H9 (cell line): ENCODE results near the gene CKS1B. TPM values are rescaled to one million over a fixed set of nuclear protein-coding genes. Genes with fewer than 3 reads are reported as not detected.

ENCODE experiments used
- DNase-seq: peaks from one replicate; pipeline ENCODE4 v3.0.0-alpha.2; 2017
- H2AFZ ChIP-seq: one replicate; pipeline ENCODE4 v1.6.1; 2013; ENCODE audit warnings: mild to moderate bottlenecking, low read length, control low read depth, moderate library complexity
- H2AK5ac ChIP-seq: 2 replicates; pipeline ENCODE4 v1.6.1; 2013; ENCODE audit warnings: low read length, control low read depth, mixed read lengths; ENCODE audit not compliant: insufficient read length
- H2BK120ac ChIP-seq: one replicate; pipeline ENCODE4 v1.6.1; 2013; ENCODE audit warnings: low read depth, mild to moderate bottlenecking, low read length, control low read depth, inconsistent platforms; ENCODE audit not compliant: poor library complexity, severe bottlenecking
- H2BK12ac ChIP-seq: 2 replicates; pipeline ENCODE4 v1.6.1; 2013; ENCODE audit warnings: low read length, control low read depth, mixed read lengths, low read depth; ENCODE audit not compliant: insufficient read length
- H2BK15ac ChIP-seq: 2 replicates; pipeline ENCODE4 v1.6.1; 2013; ENCODE audit warnings: low read depth, low read length, control low read depth
- H2BK20ac ChIP-seq: one replicate; pipeline ENCODE4 v1.6.1; 2013; ENCODE audit warnings: low read depth, mild to moderate bottlenecking, low read length, control low read depth, inconsistent platforms; ENCODE audit not compliant: poor library complexity, severe bottlenecking
- H2BK5ac ChIP-seq: 2 replicates; pipeline ENCODE4 v1.6.1; 2013; ENCODE audit warnings: low read length, control low read depth, mixed read lengths; ENCODE audit not compliant: insufficient read length
- H3K14ac ChIP-seq: 2 replicates; pipeline ENCODE4 v1.6.1; 2013; ENCODE audit warnings: low read length, control low read depth; ENCODE audit not compliant: insufficient read depth
- H3K18ac ChIP-seq: 2 replicates; pipeline ENCODE4 v1.6.1; 2013; ENCODE audit warnings: low read depth, mild to moderate bottlenecking, mixed read lengths, low read length, control low read depth; ENCODE audit not compliant: insufficient read length
- H3K23ac ChIP-seq: 2 replicates; pipeline ENCODE4 v1.6.1; 2013; ENCODE audit warnings: low read length, control low read depth, mixed read lengths, low read depth; ENCODE audit not compliant: insufficient read length
- H3K23me2 ChIP-seq: 2 replicates; pipeline ENCODE4 v1.6.1; 2013; ENCODE audit warnings: low read depth, mild to moderate bottlenecking, mixed read lengths, low read length, control low read depth; ENCODE audit not compliant: insufficient read length, poor library complexity, severe bottlenecking
- H3K27ac ChIP-seq: 2 replicates; pipeline ENCODE4 v1.5.1; 2013; ENCODE audit warnings: low read length, control low read depth, mixed read lengths, low read depth; ENCODE audit not compliant: insufficient read length
- H3K27me3 ChIP-seq: 2 replicates; pipeline ENCODE4 v1.6.1; 2013; ENCODE audit warnings: low read length, control low read depth, inconsistent platforms; ENCODE audit not compliant: insufficient read depth
- H3K4ac ChIP-seq: 2 replicates; pipeline ENCODE4 v1.6.1; 2013; ENCODE audit warnings: low read depth, mild to moderate bottlenecking, control low read depth, inconsistent platforms, low read length, moderate library complexity
- H3K4me1 ChIP-seq: 2 replicates; pipeline ENCODE4 v1.6.1; 2013; ENCODE audit warnings: low read length, control low read depth, inconsistent platforms; ENCODE audit not compliant: insufficient read depth
- H3K4me2 ChIP-seq: 2 replicates; pipeline ENCODE4 v1.6.1; 2013; ENCODE audit warnings: low read length, control low read depth, mixed read lengths; ENCODE audit not compliant: insufficient read length, insufficient read depth
- H3K56ac ChIP-seq: 2 replicates; pipeline ENCODE4 v1.6.1; 2013; ENCODE audit warnings: low read depth, mild to moderate bottlenecking, mixed read lengths, low read length, control low read depth; ENCODE audit not compliant: insufficient read length
- H3K79me1 ChIP-seq: 2 replicates; pipeline ENCODE4 v1.6.1; 2013; ENCODE audit warnings: low read depth, mild to moderate bottlenecking, moderate library complexity, low read length, control low read depth, inconsistent platforms; ENCODE audit not compliant: insufficient read depth, poor library complexity, severe bottlenecking
- H3K79me2 ChIP-seq: 2 replicates; pipeline ENCODE4 v1.6.1; 2013; ENCODE audit warnings: low read length, control low read depth, inconsistent platforms; ENCODE audit not compliant: insufficient read depth
- H3K9ac ChIP-seq: 2 replicates; pipeline ENCODE4 v1.6.1; 2013; ENCODE audit warnings: low read length, control low read depth, mixed read lengths; ENCODE audit not compliant: insufficient read length; ENCODE audit errors: extremely low read depth
- H3K9me3 ChIP-seq: one replicate; pipeline ENCODE4 v1.6.1; 2013; ENCODE audit warnings: low read depth, low read length, inconsistent platforms; ENCODE audit not compliant: control insufficient read depth
- H3T11ph ChIP-seq: one replicate; pipeline ENCODE4 v1.6.1; 2013; ENCODE audit warnings: mild to moderate bottlenecking, low read length, control low read depth, inconsistent platforms
- H4K20me1 ChIP-seq: one replicate; pipeline ENCODE4 v1.6.1; 2013; ENCODE audit not compliant: control insufficient read depth, insufficient read length, insufficient read depth
- H4K5ac ChIP-seq: 2 replicates; pipeline ENCODE4 v1.6.1; 2013; ENCODE audit warnings: low read depth, mild to moderate bottlenecking, mixed read lengths, low read length, control low read depth; ENCODE audit not compliant: insufficient read length
- H4K8ac ChIP-seq: replicated peaks from 2 replicates; pipeline ENCODE4 v1.6.1; 2013; ENCODE audit warnings: low read length, control low read depth, mixed read lengths, low read depth; ENCODE audit not compliant: insufficient read length
- H4K91ac ChIP-seq: 2 replicates; pipeline ENCODE4 v1.6.1; 2013; ENCODE audit warnings: low read depth, mild to moderate bottlenecking, moderate library complexity, mixed read lengths, low read length, control low read depth; ENCODE audit not compliant: insufficient read length
- H3K27ac Mint-ChIP-seq, 3 experiments: 2 replicates in 2 of 3; 3 replicates in 1 of 3; pipeline ENCODE4 v1.8.0; 2020 to 2021; ENCODE audit warnings: mixed read lengths in 3 of 3, mild to moderate bottlenecking in 1 of 3, moderate library complexity in 1 of 3
- H3K27me3 Mint-ChIP-seq: 2 replicates; pipeline ENCODE4 v1.8.0; 2021; ENCODE audit warnings: low read depth, mild to moderate bottlenecking, moderate library complexity, mixed read lengths
- H3K36me3 Mint-ChIP-seq, 3 experiments: 2 replicates in 2 of 3; 3 replicates in 1 of 3; pipeline ENCODE4 v1.8.0; 2020 to 2021; ENCODE audit warnings: low read depth in 3 of 3, mixed read lengths in 3 of 3; ENCODE audit not compliant: insufficient read depth in 1 of 3
- H3K4me1 Mint-ChIP-seq, 2 experiments: 2 replicates each; pipeline ENCODE4 v1.8.0; 2020; ENCODE audit warnings: mixed read lengths in 2 of 2
- H3K4me3 Mint-ChIP-seq, 2 experiments: 2 replicates in 1 of 2; 3 replicates in 1 of 2; pipeline ENCODE4 v1.8.0; 2020 to 2021; ENCODE audit warnings: mild to moderate bottlenecking in 2 of 2, mixed read lengths in 2 of 2, moderate library complexity in 1 of 2
- H3K9me3 Mint-ChIP-seq, 2 experiments: 2 replicates in 1 of 2; 3 replicates in 1 of 2; pipeline ENCODE4 v1.8.0; 2020; ENCODE audit warnings: mild to moderate bottlenecking in 2 of 2, mixed read lengths in 2 of 2, moderate library complexity in 1 of 2
- CTCF ChIP-seq: fragments of 200-600 bp; sonication (generic); conservative IDR thresholded peaks from 3 replicates; pipeline ENCODE4 v1.8.0; 2021; ENCODE audit warnings: antibody characterized with exemption, mild to moderate bottlenecking
- WGBS: extraction: QIAGEN DNeasy Blood & Tissue Kit; methylation state at CpG from one replicate; pipeline ENCODE4 v1.1.7; 2013; ENCODE audit warnings: missing lambda C conversion rate, low lambda C conversion rate, mixed read lengths; ENCODE audit not compliant: insufficient read length; ENCODE audit errors: extremely low coverage; 5-methylcytosine and 5-hydroxymethylcytosine counted together
- total RNA-seq: library from RNA; stranded (reverse); gene quantifications from 2 replicates; pipeline ENCODE4 v1.2.1, GENCODE V29; 2021

Gene CKS1B
- total RNA-seq, 1 experiment from 2014 or later = 279 TPM

GRCh38 chr1:154937988-154938386 lies 36.5 kb upstream of the CKS1B start:
- Histone ChIP-seq H2AK5ac (no peak overlapping the region), H2BK120ac (no peak overlapping the region), H3K56ac (no peak overlapping the region), H3K27me3 (no peaks in the 10 kb centered on the region), H3K23me2 (peaks cover 11% of the 10 kb centered on the region), H2BK15ac (no peak overlapping the region), H3K4me1 (peaks cover 3% of the 10 kb centered on the region), H3K14ac (no peak overlapping the region), H3K23ac (no peak overlapping the region), H2BK12ac (no peak overlapping the region), H3T11ph (no peak overlapping the region), H2BK20ac (no peak overlapping the region), H4K5ac (no peak overlapping the region), H2AFZ (no peak overlapping the region), H3K9ac (no peak overlapping the region), H2BK5ac (no peak overlapping the region), H3K27ac (no peak overlapping the region), H3K79me2 (no peaks in the 10 kb centered on the region), H3K4me2 (peak overlapping the region; percentile 93), H4K20me1 (no peaks in the 10 kb centered on the region), H4K91ac (no peak overlapping the region), H3K18ac (no peak overlapping the region), H3K9me3 (no peaks in the 10 kb centered on the region), H3K4ac (no peak overlapping the region), H4K8ac (no peak overlapping the region), H3K79me1 (no peaks in the 10 kb centered on the region)
- Mint-ChIP-seq H3K27ac (peak overlapping the region; percentile 87 to 100 (median 99); a peak in 5 of 7 replicates), H3K36me3 (no peaks in the 10 kb centered on the region; a peak in 1 of 7 replicates), H3K4me1 (peaks cover 30 to 32% of the 10 kb centered on the region in 2 experiments), H3K9me3 (no peaks in the 10 kb centered on the region; a peak in 2 of 5 replicates), H3K27me3 (no peaks in the 10 kb centered on the region; the same call in 1 of the 2 replicates), H3K4me3 (peak overlapping the region; percentile 81 to 93)
- no CpG with 5 or more reads among the region's 8 CpGs for WGBS
- TF ChIP-seq CTCF = no peak
- DNase-seq = no peak
